ENCODE results near the gene RPL35A. TPM values are rescaled to one million over a fixed set of nuclear protein-coding genes. Genes with fewer than 3 reads are reported as not detected.
"Not testable (repeated sequence)": the region's sequence is repeated elsewhere in the genome, so short reads cannot be mapped to it uniquely, and the experiment has no call there.

RPL35A gene
- total and polyA plus RNA-seq, 2 experiments from 2014 or later: 405 to 803 TPM

- no peaks in the 10 kb centered on the region for H3K9me2 ChIP-seq (ENCODE audit: insufficient read depth)
- H3K27me3 ChIP-seq (replicated peaks; ENCODE audit: insufficient read depth): no peaks in the 10 kb centered on the region
- H3K4me3 ChIP-seq: no peak overlapping the region
- H4K20me1 ChIP-seq (ENCODE audit: insufficient read depth): no peaks in the 10 kb centered on the region
- no peak overlapping the region for H2AFZ ChIP-seq
- in situ Hi-C loops (cut with MboI): no loop called here
- WGBS, 2 experiments (ENCODE audit: low coverage in 1 of 2, low lambda C conversion rate in 2 of 2, missing lambda C conversion rate in 2 of 2): 60 to 71% methylated on average over 2 of the region's 2 CpGs
- peaks cover 26% of the 10 kb centered on the region for H3K4me1 ChIP-seq (ENCODE audit: insufficient read depth)
- peak overlapping the region; percentile 67; the same call in 1 of the 2 replicates for H3K27ac ChIP-seq
- no peak overlapping the region for H3K4me2 ChIP-seq (ENCODE audit: unreplicated experiment)
- H3F3A ChIP-seq (ENCODE audit: insufficient read depth): peaks cover 44% of the 10 kb centered on the region
- TF ChIP-seq EZH2 (IDR thresholded peaks at IDR 0.05; ENCODE audit: insufficient read depth, poor library complexity, severe bottlenecking) (no peak), EZH2phosphoT487 (IDR thresholded peaks at IDR 0.05; ENCODE audit: insufficient read depth, low read depth) (no peak)
- H3K36me3 ChIP-seq (ENCODE audit: low read depth): no peaks in the 10 kb centered on the region
- no peaks in the 10 kb centered on the region for H3K9me3 ChIP-seq (ENCODE audit: low read depth)
- H3K79me2 ChIP-seq (ENCODE audit: insufficient read depth): no peaks in the 10 kb centered on the region
- DNase-seq: peak; percentile 57
- no peak overlapping the region for H3K9ac ChIP-seq
Measured at GRCh38 chr3:197907196-197907595, 42.8 kb upstream of the RPL35A start.

GRCh38 chr3:197908550-197908949 is 41.4 kb upstream of the RPL35A start:
- in situ Hi-C loops (cut with MboI): not testable (repeated sequence)

GRCh38 chr3:197908957-197909701 is 40.9 kb upstream of the RPL35A start:
- peak overlapping the region; percentile 9; the same call in 1 of the 2 replicates for H3K27ac ChIP-seq
- in situ Hi-C loops (cut with MboI): no loop called here
- H4K20me1 ChIP-seq (ENCODE audit: insufficient read depth): no peaks in the 10 kb centered on the region
- no peaks in the 10 kb centered on the region for H3K9me3 ChIP-seq (ENCODE audit: low read depth)
- no peak for TF ChIP-seq EZH2 (IDR thresholded peaks at IDR 0.05; ENCODE audit: insufficient read depth, poor library complexity, severe bottlenecking)
- no peak for TF ChIP-seq EZH2phosphoT487 (IDR thresholded peaks at IDR 0.05; ENCODE audit: insufficient read depth, low read depth)
- H3K4me3 ChIP-seq: no peak overlapping the region
- H3K4me2 ChIP-seq (ENCODE audit: unreplicated experiment): no peak overlapping the region
- H3K9ac ChIP-seq: no peak overlapping the region
- no peaks in the 10 kb centered on the region for H3K36me3 ChIP-seq (ENCODE audit: low read depth)
- no peaks in the 10 kb centered on the region for H3K79me2 ChIP-seq (ENCODE audit: insufficient read depth)
- DNase-seq: peak; percentile 35
- WGBS, 2 experiments (ENCODE audit: low coverage in 1 of 2, low lambda C conversion rate in 2 of 2, missing lambda C conversion rate in 2 of 2): 74 to 81% methylated on average over 4 of the region's 4 CpGs
- H3F3A ChIP-seq (ENCODE audit: insufficient read depth): peaks cover 44% of the 10 kb centered on the region
- no peak overlapping the region for H2AFZ ChIP-seq
- no peaks in the 10 kb centered on the region for H3K9me2 ChIP-seq (ENCODE audit: insufficient read depth)
- H3K4me1 ChIP-seq (ENCODE audit: insufficient read depth): peaks cover 26% of the 10 kb centered on the region
- H3K27me3 ChIP-seq (replicated peaks; ENCODE audit: insufficient read depth): no peaks in the 10 kb centered on the region

More at GRCh38 chr3:197908550-197908949, 41.4 kb upstream of the RPL35A start:
- Histone ChIP-seq H3K4me1 (ENCODE audit: insufficient read depth) (peaks cover 26% of the 10 kb centered on the region), H3K27ac (peak overlapping the region; percentile 9; the same call in 1 of the 2 replicates), H3F3A (ENCODE audit: insufficient read depth) (peaks cover 44% of the 10 kb centered on the region)
- DNase-seq: peak; percentile 79
- not testable (repeated sequence) for H3K36me3 ChIP-seq (ENCODE audit: low read depth); H4K20me1 ChIP-seq (ENCODE audit: insufficient read depth); H3K27me3 ChIP-seq (replicated peaks; ENCODE audit: insufficient read depth); H2AFZ ChIP-seq; H3K4me2 ChIP-seq (ENCODE audit: unreplicated experiment); H3K9ac ChIP-seq; H3K79me2 ChIP-seq (ENCODE audit: insufficient read depth); H3K9me2 ChIP-seq (ENCODE audit: insufficient read depth); H3K9me3 ChIP-seq (ENCODE audit: low read depth); H3K4me3 ChIP-seq
- 54 to 64% methylated on average over 2 of the region's 2 CpGs for WGBS, 2 experiments (ENCODE audit: low coverage in 1 of 2, low lambda C conversion rate in 2 of 2, missing lambda C conversion rate in 2 of 2)

- H3K4me2 ChIP-seq (ENCODE audit: unreplicated experiment): no peak overlapping the region
- H3K27ac ChIP-seq: no peak overlapping the region
- TF ChIP-seq EZH2phosphoT487 (IDR thresholded peaks at IDR 0.05; ENCODE audit: insufficient read depth, low read depth): no peak
- no peak for TF ChIP-seq EZH2 (IDR thresholded peaks at IDR 0.05; ENCODE audit: insufficient read depth, poor library complexity, severe bottlenecking)
- no peak overlapping the region for H2AFZ ChIP-seq
- H3K27me3 ChIP-seq (replicated peaks; ENCODE audit: insufficient read depth): no peaks in the 10 kb centered on the region
- 84% methylated on average over 28 to 33 of the region's 33 CpGs for WGBS, 2 experiments (ENCODE audit: low coverage in 1 of 2, low lambda C conversion rate in 2 of 2, missing lambda C conversion rate in 2 of 2)
- no peaks in the 10 kb centered on the region for H3K9me2 ChIP-seq (ENCODE audit: insufficient read depth)
- H3K9me3 ChIP-seq (ENCODE audit: low read depth): no peaks in the 10 kb centered on the region
- no peaks in the 10 kb centered on the region for H3K36me3 ChIP-seq (ENCODE audit: low read depth)
- H3F3A ChIP-seq (ENCODE audit: insufficient read depth): peaks cover 13% of the 10 kb centered on the region; the same call in 1 of the 2 replicates
- H3K9ac ChIP-seq: no peak overlapping the region
- no peaks in the 10 kb centered on the region for H3K79me2 ChIP-seq (ENCODE audit: insufficient read depth)
- peaks cover 2% of the 10 kb centered on the region; the same call in 1 of the 2 replicates for H3K4me1 ChIP-seq (ENCODE audit: insufficient read depth)
- DNase-seq: no peak
- in situ Hi-C loops (cut with MboI): no loop called here
- H3K4me3 ChIP-seq: no peak overlapping the region
- H4K20me1 ChIP-seq (ENCODE audit: insufficient read depth): no peaks in the 10 kb centered on the region
Measured at GRCh38 chr3:197912741-197913476, 37.1 kb upstream of the RPL35A start.

All from GM23248 (cell line).